KBM-7 (cell line): Measurements from ENCODE around the gene PALD1.
A peak's percentile ranks its signal among the peaks of the same experiment; 100 is the strongest.

Experiments used
- DNase-seq: peaks from one replicate; pipeline ENCODE4 v3.0.0-alpha.2; 2015
- in situ Hi-C: fragments of 300-500 bp; cut with MboI; formaldehyde crosslinking; loops from 2 replicates; pipeline ENCODE4 v1.14.3; 2020; ENCODE audit warnings: low sequenced_read_pairs, low pct_unique_long_range_greater_than_20kb, mixed read lengths

Gene PALD1

GRCh38 chr10:70478191-70479164, at the start of gene PALD1:
Gene PALD1, plus strand, starts transcription at chr10:70478767. Its CDS starts 47,185 bp downstream, at chr10:70525952.
- in situ Hi-C loops = no loop called here
- peak; percentile 88 for DNase-seq

GRCh38 chr10:70430493-70431445, 47.8 kb upstream of the PALD1 start:
- DNase-seq = no peak
- in situ Hi-C loops = no loop called here

GRCh38 chr10:70432101-70432500, 46.5 kb upstream of the PALD1 start:
- in situ Hi-C loops = no loop called here

DNA sequence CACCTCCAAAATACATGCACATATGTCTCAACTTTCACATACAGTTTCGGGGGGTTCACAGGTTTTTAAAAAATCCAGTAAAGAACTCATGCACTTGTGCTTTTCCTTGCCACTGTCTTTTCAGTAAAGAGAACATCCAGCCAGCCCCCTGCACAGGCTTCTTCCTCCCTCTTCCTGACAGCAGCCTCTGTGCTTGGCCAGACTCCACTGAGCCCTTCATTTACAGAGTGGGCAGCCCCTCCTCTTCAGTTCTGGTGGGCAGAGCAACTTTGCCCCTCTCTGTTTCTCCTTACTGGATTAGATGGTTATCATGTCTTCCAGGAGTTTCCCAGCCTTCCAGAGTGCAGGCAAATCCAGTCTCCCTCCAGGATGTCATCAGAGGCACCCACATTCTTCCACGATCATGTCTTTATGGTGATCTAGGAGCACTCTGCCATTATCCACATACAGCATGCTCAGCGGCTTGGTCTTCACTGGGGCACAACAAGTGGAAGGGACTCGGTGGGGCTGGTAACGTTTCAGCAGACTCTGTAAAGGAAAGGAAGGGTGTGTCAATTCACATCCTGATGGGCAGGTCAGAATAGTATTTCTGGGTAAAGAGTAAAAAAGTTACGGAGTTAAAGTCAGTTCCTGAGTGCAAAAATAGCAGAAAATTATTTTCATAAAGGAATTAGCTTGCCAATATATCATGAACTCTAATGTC, 45.9 kb upstream of the PALD1 start:
- DNase-seq = no peak
- in situ Hi-C loops = no loop called here

More at GRCh38 chr10:70432101-70432500, 46.5 kb upstream of the PALD1 start:
- no peak for DNase-seq

- DNase-seq = no peak
- in situ Hi-C loops = no loop called here
Observed at GRCh38 chr10:70433581-70434280, 44.8 kb upstream of the PALD1 start.

DNA sequence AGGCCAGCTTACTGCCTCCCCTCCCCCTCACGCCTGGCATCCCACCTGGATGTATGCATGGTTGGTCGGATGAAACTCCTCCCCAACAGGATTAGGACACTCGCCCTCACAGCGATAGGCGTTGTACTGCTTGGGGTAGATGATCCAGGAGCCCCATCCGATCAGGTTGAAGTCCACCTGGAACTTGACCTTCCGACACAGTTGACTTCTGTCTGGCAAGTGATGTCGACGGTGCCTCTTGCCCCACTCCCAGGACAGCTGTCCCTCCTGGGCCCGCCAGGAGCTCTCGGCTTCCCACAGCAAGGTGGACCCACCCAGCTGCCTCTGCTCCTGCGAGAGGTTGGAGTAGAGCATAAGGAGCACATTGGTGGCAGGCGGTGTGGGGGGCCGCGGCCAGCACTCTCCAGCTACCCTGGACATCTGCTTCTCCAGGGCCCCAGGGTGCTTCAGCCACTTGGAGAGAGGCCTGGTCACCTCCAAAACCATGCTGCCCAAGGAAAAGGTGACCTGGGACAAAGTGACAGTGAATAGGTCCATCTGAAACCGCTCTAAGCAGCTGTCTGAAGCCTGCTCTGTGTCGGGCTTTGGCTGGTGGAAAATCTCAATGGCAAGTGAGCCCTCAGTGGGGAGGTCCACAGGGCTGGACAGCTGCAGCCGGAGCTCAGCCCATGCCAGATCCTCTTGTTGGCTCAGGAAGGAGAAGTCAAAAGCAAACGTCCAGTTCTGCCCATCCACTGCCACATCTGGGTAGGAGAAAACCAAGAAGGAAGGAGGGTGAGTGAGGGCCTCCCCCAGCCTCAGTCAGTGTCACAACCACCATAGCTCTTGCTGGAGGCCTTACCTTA, 43.1 kb upstream of the PALD1 start:
- in situ Hi-C loops = no loop called here
- DNase-seq = no peak

GRCh38 chr10:70437721-70438120, 40.8 kb upstream of the PALD1 start:
- in situ Hi-C loops = no loop called here
- DNase-seq = no peak

DNA sequence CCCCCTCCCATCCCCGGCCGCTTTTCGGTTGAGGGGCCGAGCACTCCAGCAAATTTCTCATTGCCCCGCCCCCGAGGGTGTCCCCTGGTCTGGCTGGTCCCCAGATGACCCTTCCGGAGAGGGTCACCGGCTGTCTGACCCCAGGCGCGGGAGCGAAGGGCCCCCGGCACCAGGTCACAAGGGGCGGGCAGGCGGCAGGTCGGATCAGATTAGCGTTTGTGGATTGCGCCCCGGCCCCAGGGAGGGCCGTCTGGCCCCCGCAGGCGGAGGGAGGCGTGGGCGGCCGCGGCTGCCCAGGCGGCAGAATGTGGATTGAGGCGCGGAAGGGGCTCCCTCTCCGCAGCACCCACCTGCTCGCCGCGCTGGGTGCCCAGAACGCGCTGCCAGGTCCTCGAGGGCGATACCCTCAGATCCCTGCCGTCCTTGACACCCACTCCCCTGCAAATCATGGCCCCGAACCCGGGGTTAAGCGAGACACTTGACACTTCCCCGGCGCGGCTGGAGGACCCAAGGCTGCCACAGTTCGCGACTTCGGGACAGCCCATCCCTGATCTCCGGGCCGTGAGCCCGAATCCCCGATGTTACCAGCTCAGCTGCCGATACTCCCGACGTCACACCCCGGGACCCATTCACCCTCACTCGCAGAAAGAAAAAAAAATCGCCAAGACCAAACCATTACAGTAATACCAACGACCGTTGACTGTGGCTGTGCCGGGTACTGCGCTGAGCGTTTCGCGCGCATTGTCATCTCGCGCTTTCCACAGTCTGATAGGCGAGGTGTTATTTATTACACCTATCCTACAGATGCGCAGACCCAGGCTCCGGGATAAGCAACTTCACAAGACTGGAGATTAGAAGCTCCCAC, 38.0 kb upstream of the PALD1 start:
- no peak for DNase-seq
- in situ Hi-C loops = no loop called here

- in situ Hi-C loops = no loop called here
- no peak for DNase-seq
Observed at GRCh38 chr10:70441161-70441894, 37.2 kb upstream of the PALD1 start, which contains the start of gene NODAL. Gene NODAL, minus strand, starts transcription at chr10:70441681. Its CDS starts 14 bp downstream, at chr10:70441667.

- DNase-seq = no peak
- in situ Hi-C loops = no loop called here
Observed at GRCh38 chr10:70441895-70442309, 36.7 kb upstream of the PALD1 start.

DNA sequence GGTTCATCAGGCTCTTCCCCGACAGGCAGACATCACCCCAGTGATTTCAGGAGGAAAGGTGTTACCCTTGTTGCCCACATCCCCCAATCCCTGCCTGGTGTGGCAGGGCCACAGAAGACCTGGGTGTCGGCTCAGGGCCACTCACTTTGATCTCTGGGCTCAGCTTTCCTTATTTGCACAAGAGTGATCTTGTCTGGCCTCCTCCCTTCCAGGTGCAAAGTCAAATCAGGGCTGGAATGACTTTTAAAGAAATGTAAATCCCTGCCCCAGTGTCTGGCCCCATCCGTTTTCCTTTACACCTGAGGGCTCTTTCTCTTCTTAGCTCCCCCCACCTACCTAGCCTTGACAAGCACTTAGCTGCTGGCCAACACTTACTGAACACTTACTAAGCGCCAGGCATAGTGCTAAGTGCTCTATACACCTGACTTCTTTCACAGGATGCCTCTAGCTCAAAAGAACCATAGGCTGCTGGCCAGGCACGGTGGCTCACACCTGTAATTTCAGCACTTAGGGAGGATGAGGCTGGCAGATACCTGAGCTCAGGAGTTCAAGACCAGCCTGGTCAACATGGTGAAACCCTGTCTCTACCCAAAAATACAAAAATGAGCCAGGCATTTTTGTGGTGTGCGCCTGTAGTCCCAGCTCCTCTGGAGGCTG, 36.1 kb upstream of the PALD1 start:
- in situ Hi-C loops = no loop called here
- DNase-seq = no peak

DNA sequence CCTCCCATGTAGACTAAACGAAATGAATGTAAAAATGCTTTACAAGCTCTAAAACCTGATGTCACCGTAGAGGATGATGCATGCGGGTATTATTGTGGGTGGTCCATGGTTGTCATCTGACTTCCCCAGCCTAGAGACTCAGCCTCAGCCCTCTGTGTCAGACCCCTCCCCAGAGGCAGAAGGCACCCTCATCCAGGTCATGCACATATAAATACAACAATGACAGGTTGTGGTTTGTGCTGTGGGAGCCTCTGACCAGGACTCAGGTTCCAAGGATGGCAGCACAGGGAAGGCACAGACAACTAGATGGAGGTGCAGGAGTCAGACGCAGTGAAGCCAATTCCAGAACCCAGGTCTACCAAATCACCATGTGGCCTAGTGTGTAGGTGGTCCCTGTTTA, 33.8 kb upstream of the PALD1 start:
- in situ Hi-C loops = no loop called here
- DNase-seq = no peak

DNA sequence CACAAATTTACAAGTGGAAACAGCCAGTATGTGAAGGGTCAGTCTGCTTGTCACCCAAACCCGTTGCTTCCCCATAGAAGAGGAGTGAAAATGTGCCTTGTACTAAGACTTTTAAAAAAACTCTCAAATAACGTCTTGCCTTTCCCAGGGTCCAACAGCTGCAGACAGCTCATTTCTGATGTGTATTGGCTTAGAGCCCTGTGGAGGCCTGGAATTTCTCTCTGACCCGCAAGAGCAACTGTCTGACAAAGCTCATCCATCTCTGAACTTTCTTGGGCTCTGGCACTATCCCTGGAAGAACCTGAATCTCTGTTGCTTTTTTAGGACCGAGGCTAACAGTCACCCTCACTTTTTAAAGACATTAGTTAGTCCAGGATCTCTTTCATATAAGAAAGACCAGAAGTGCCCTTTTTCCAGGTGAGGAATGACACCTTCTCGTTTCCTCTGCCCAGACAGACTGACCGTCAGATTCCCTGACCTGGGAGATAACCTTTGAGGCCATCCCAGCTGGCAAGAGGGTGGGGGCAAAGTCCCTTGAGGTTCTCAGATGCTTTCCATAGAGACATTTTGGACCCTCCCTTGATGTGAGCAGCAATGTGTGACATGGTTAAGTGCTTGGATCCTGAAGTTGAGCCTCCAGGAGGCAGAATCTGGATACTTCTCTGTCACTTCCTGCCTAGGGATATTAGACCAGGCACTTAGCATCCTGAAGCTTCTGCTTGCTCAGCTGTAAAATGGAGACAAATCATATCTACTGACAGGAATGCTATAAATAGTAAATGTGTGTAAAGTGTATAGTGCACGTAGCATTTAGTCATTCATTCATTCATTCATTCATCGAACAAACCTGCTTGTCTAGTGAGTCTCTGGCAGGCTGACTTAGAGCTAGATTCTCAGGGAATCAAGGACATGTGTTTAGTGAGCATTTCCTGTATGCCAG, 32.6 kb upstream of the PALD1 start:
- no peak for DNase-seq
- in situ Hi-C loops = no loop called here

GRCh38 chr10:70448236-70448635, 30.3 kb upstream of the PALD1 start:
- DNase-seq = no peak
- in situ Hi-C loops = no loop called here

GRCh38 chr10:70455213-70455630, 23.3 kb upstream of the PALD1 start:
- in situ Hi-C loops = no loop called here
- DNase-seq = no peak
